IPS-18a (cell line): ENCODE data around the gene MR1.
"Not testable (repeated sequence)": the region's sequence is repeated elsewhere in the genome, so short reads cannot be mapped to it uniquely, and the experiment has no call there.

Source experiments
- H3K27ac ChIP-seq: one replicate; pipeline ENCODE4 v1.5.1; 2013; ENCODE audit warnings: low read length
- H3K27me3 ChIP-seq: one replicate; pipeline ENCODE4 v1.6.1; 2013; ENCODE audit warnings: mild to moderate bottlenecking, low read length; ENCODE audit not compliant: control insufficient read depth, insufficient read depth
- H3K36me3 ChIP-seq: one replicate; pipeline ENCODE4 v1.6.1; 2013; ENCODE audit warnings: low read depth, low read length; ENCODE audit not compliant: control insufficient read depth
- H3K4me1 ChIP-seq: one replicate; pipeline ENCODE4 v1.6.1; 2013; ENCODE audit warnings: low read depth, low read length; ENCODE audit not compliant: control insufficient read depth
- H3K4me3 ChIP-seq: one replicate; pipeline ENCODE4 v1.5.1; 2013; ENCODE audit warnings: low read length
- H3K9ac ChIP-seq: one replicate; pipeline ENCODE4 v1.6.1; 2013; ENCODE audit warnings: mild to moderate bottlenecking, low read length, moderate library complexity
- H3K9me3 ChIP-seq: one replicate; pipeline ENCODE4 v1.6.1; 2013; ENCODE audit warnings: low read depth, low read length; ENCODE audit not compliant: control insufficient read depth

MR1 gene

DNA sequence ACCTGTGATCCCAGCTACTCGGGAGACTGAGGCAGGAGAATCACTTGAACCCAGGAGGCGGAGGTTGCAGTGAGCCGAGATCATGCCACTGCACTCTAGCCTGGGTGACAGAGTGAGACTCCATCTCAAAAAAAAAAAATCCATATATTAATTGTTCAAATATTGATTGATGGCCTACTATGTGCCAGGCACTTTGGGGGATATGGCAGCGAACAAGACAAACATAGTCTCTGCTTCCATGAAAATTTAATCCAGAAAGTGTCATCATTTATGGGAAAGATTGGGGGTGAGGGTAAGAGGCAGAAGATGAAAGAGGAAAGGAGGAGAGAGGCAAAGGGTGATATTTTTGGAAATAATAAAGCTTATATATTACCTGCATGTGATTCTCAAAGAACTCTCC, 1.4 kb downstream of the MR1 start:
- H3K36me3 ChIP-seq, H3K27ac ChIP-seq, H3K4me3 ChIP-seq, H3K9me3 ChIP-seq, H3K4me1 ChIP-seq, H3K9ac ChIP-seq, H3K27me3 ChIP-seq: not testable (repeated sequence)

- no peak overlapping the region for H3K27ac ChIP-seq
- H3K9ac ChIP-seq = no peak overlapping the region
Observed at GRCh38 chr1:181036107-181036836, 2.5 kb downstream of the MR1 start.

GRCh38 chr1:181037386-181037785, 3.6 kb downstream of the MR1 start:
- H3K27me3 ChIP-seq = no peaks in the 10 kb centered on the region
- H3K36me3 ChIP-seq = no peaks in the 10 kb centered on the region
- no peak overlapping the region for H3K9ac ChIP-seq
- no peaks in the 10 kb centered on the region for H3K4me1 ChIP-seq
- no peak overlapping the region for H3K27ac ChIP-seq
- no peaks in the 10 kb centered on the region for H3K9me3 ChIP-seq
- no peak overlapping the region for H3K4me3 ChIP-seq

More at GRCh38 chr1:181036107-181036836, 2.5 kb downstream of the MR1 start:
- no peaks in the 10 kb centered on the region for H3K9me3 ChIP-seq
- H3K4me3 ChIP-seq = no peak overlapping the region
- H3K36me3 ChIP-seq = no peaks in the 10 kb centered on the region
- no peaks in the 10 kb centered on the region for H3K27me3 ChIP-seq
- no peaks in the 10 kb centered on the region for H3K4me1 ChIP-seq

DNA sequence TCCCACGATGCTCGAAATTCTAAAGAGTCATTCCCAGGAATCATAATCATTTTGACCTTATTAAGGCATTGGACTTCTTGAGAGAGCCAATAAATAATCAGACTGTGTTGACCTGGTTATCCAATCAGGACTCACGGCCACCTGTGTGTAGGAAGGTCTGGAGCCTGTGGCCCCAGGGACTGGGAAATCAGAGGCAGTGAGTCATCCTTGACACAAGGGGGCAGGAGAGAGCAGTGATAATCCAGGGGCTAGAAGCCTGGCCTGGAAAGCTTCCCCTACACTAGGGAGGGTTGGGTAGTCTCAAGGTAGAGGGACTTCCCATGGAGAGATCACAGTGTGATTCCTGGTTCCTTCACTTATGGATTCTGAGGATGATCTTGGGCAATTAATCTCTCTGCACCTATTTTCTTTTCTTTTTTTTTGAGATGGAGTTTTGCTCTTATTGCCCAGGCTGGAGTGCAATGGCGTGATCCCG, 4.7 kb downstream of the MR1 start:
- no peak overlapping the region for H3K4me3 ChIP-seq
- no peak overlapping the region for H3K9ac ChIP-seq
- H3K27me3 ChIP-seq = no peaks in the 10 kb centered on the region
- H3K27ac ChIP-seq = no peak overlapping the region
- no peaks in the 10 kb centered on the region for H3K9me3 ChIP-seq
- no peaks in the 10 kb centered on the region for H3K36me3 ChIP-seq
- H3K4me1 ChIP-seq = no peaks in the 10 kb centered on the region

GRCh38 chr1:181040284-181040865, 6.6 kb downstream of the MR1 start:
- Histone ChIP-seq H3K9me3 (no peaks in the 10 kb centered on the region), H3K4me3 (no peak overlapping the region), H3K4me1 (no peaks in the 10 kb centered on the region), H3K36me3 (no peaks in the 10 kb centered on the region), H3K9ac (no peak overlapping the region), H3K27ac (no peak overlapping the region), H3K27me3 (no peaks in the 10 kb centered on the region)

DNA sequence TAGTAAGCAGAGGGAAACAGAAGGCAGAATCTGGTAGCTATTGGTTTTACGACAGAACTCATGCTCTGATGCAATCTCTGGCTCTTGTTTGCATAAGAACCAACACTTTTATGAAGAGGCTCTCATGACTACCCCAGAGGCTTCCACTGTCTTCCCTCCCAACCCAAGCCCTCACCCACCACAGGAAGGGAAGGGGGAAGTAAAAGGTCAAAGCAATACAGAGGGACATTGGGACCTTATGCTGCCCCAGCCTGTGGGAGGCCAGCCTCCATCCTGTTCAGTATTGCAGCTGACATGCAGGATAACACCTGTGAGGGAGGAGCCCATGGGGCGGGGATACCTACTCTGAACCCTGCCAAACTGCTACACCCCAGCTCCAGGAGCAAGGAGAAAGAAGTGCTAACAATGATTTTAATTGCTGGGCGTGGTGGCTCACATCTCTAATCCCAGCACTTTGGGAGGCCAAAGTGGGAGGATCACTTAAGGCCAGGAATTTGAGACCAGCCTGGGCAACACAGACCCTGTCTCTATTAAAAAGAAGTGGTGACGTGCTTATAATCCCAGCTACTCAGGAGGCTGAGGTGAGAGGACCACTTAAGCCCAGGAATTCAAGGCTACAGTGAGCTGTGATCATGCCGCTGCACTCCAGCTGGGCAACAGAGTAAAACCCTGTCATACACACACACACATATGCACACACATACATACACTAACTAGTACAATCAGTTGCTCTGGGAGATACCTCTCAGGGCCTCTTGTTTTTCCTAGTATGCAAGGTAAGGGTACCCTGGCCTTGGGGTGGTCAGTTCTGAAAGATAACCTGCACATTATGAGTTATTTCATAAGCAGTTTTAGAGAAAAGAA, 9.5 kb downstream of the MR1 start:
- no peak overlapping the region for H3K9ac ChIP-seq

DNA sequence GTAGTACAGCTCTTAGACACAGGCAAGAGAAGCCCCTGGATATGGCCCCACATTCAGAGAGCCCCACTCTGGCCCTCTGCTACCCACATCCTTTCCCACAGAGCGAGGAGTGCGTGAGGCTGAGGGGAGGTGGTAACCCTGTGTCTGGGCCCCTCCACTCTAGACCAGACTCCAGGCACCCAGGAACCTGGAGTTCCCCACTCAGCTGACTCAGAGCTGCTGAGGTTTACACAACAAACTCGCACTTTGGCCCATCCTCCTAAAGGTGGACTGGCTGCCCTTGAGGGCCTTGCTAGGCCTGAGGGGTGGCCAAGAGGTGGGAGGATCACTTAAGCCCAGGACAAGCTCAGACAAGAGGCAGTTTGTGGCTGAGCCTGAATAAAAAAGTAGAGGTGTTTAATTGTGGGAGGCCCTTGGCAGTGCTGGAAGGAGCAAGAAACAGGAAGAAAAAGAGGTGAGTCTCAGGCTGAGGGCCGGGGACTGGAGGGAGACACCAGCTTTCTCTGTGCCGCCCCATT, 10.7 kb downstream of the MR1 start:
- Histone ChIP-seq H3K9ac (no peak overlapping the region), H3K27me3 (no peaks in the 10 kb centered on the region), H3K4me1 (no peaks in the 10 kb centered on the region), H3K27ac (no peak overlapping the region), H3K9me3 (no peaks in the 10 kb centered on the region), H3K4me3 (no peak overlapping the region), H3K36me3 (no peaks in the 10 kb centered on the region)

More for the DNA sequence above, 9.5 kb downstream of the MR1 start:
- no peaks in the 10 kb centered on the region for H3K9me3 ChIP-seq
- H3K4me3 ChIP-seq = no peak overlapping the region
- H3K4me1 ChIP-seq = no peaks in the 10 kb centered on the region
- H3K27me3 ChIP-seq = no peaks in the 10 kb centered on the region
- H3K36me3 ChIP-seq = no peaks in the 10 kb centered on the region
- no peak overlapping the region for H3K27ac ChIP-seq

DNA sequence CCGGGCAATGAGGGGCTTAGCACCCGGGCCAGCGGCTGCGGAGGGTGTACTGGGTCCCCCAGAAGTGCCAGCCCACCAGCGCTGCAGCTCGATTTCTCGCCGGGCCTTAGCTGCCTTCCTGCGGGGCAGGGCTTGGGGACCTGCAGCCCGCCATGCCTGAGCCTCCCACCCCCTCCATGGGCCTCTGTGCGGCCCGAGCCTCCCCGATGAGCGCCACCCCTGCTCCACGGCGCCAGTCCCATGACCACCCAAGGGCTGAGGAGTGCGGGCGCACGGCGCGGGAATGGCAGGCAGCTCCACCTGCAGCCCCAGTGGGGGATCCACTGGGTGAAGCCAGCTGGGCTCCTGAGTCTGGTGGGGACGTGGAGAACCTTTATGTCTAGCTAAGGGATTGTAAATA, 12.2 kb downstream of the MR1 start:
- H3K4me3 ChIP-seq, H3K4me1 ChIP-seq, H3K27me3 ChIP-seq, H3K9me3 ChIP-seq, H3K9ac ChIP-seq, H3K27ac ChIP-seq, H3K36me3 ChIP-seq: not testable (repeated sequence)

DNA sequence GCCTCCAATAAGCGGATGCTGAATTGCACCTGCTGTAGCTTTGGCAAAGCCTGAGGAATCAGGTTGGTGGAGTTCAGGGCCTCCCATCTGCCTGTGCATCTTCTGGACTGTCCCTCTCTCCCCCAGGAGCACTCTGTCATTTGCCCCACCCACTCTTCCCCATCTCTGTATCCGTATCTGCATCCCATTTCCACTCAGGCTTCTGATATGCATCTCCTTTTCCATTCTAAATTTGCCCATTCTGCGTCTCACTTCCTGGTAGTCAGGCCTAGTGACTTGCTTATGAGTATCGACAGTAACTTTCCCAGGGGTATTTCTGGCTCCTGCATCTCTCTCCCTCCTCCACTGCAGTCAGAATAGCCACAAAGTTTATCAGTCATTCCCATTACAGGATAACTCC, 15.6 kb downstream of the MR1 start:
- no peaks in the 10 kb centered on the region for H3K36me3 ChIP-seq
- no peaks in the 10 kb centered on the region for H3K27me3 ChIP-seq
- no peak overlapping the region for H3K9ac ChIP-seq
- H3K9me3 ChIP-seq = no peaks in the 10 kb centered on the region
- H3K27ac ChIP-seq = no peak overlapping the region
- no peak overlapping the region for H3K4me3 ChIP-seq
- no peaks in the 10 kb centered on the region for H3K4me1 ChIP-seq

DNA sequence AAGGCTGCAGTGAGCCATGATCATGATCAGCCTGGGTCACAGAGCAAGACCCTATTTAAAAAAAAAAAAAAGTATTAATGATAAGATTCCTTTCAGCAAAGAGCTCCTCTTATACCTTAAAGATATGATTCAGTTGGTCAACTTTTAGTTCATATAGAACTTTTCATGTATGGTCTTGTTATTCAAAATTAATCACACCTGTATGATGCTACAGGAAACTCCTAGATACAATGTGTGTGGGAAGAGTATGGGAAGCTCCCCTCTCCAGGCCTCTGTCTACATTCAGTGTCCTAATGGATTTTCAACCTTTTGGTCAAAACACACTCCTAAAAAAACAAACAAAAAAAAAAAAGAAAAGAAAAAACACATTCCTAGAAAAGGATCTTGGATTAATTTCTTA, 17.1 kb downstream of the MR1 start:
- Histone ChIP-seq H3K9me3 (no peaks in the 10 kb centered on the region), H3K4me1 (no peaks in the 10 kb centered on the region), H3K27me3 (no peaks in the 10 kb centered on the region), H3K27ac (no peak overlapping the region), H3K36me3 (no peaks in the 10 kb centered on the region), H3K4me3 (no peak overlapping the region), H3K9ac (no peak overlapping the region)

GRCh38 chr1:181056560-181056959, 22.8 kb downstream of the MR1 start:
- H3K4me3 ChIP-seq = no peak overlapping the region
- no peaks in the 10 kb centered on the region for H3K9me3 ChIP-seq
- no peak overlapping the region for H3K9ac ChIP-seq
- H3K36me3 ChIP-seq = no peaks in the 10 kb centered on the region
- H3K27ac ChIP-seq = no peak overlapping the region
- no peaks in the 10 kb centered on the region for H3K27me3 ChIP-seq
- peaks cover 7% of the 10 kb centered on the region for H3K4me1 ChIP-seq
